OCI-LY7 (cell line): ENCODE results near the gene ARHGEF25.

Experiments
- CTCF ChIP-seq: fragments of 200-600 bp; sonication (generic); conservative IDR thresholded peaks from 2 replicates; pipeline ENCODE4 v1.5.1; 2014; ENCODE audit warnings: mild to moderate bottlenecking, antibody characterized with exemption, low read length, moderate library complexity, mixed read lengths
- EZH2phosphoT487 ChIP-seq: fragments of 200-600 bp; sonication (generic); IDR thresholded peaks from 2 replicates; pipeline ENCODE4 v1.6.1; 2018; ENCODE audit warnings: low read depth, borderline replicate concordance, mild to moderate bottlenecking, mixed run types, antibody characterized with exemption, low read length, moderate library complexity, mixed read lengths

GRCh38 chr12:57579677-57580465, 31.4 kb upstream of the ARHGEF25 start:
- TF ChIP-seq EZH2phosphoT487 = no peak
- no peak for TF ChIP-seq CTCF
